Stimulated activated CD4-positive, alpha-beta T cell treated with anti-CD3 and anti-CD28 coated beads, Interleukin-1b, Interleukin-23, amount 100 ng/mL, for 24 hours (primary cell): ENCODE data around the gene KLHL5.
"Not testable (repeated sequence)": the region's sequence is repeated elsewhere in the genome, so short reads cannot be mapped to it uniquely, and the experiment has no call there.

Source experiments
- DNase-seq, 4 experiments: peaks; one replicate each; pipeline ENCODE4 v3.0.0-alpha.2; 2020; ENCODE audit warnings: low read depth in 4 of 4, low spot score in 1 of 4

The KLHL5 gene

DNA sequence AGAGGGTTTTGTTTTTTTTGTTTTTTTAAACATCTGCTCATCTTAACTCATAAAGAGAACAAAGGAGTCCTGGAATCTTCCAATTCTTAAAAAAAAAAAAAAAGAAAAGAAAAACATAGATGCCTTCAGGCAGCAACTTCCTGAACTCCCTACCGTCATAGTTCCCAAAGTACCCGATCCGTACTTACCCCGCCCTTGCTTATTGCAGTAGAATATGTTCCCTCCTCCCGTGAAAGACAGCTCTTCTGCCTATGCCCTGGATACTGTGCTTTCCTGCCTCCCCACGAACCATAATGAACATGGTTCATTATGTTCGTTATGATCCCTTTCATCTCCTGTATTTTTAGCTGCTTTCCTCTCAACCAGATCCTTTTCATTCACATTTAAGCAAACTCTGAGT is 40.3 kb downstream of the KLHL5 start:
- no peak for DNase-seq

DNA sequence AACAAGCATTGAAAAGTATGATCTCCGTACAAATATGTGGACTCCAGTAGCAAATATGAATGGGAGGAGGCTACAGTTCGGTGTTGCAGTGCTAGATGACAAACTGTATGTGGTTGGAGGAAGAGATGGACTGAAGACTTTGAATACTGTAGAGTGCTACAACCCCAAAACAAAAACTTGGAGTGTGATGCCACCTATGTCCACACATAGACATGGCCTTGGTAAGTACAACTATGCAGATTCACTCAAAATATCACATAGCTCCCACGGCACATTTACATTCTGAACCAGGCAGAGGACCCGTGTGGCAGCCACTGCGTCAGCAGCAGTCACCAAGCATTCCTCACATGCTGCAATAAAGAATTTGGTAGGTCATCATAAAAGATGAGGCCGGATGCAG is 41.3 kb downstream of the KLHL5 start:
- DNase-seq: no peak

DNA sequence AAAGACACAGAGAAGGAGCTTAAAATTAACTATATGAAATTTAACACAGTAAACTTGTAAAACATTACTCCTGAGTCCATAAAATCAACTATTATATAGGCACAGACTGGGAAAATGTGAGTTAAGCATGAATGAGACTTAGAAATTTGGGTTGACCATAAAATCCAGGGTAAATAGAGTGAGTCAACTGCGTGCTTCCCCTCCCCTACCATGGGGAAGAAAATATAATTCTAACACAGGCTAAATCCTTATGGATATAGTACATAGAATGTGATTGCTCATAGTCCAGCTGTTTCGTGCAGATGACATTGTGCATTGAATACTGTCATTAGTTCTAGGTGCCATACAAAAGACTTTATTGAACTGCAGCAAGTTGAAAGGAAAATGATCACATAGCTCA is 42.2 kb downstream of the KLHL5 start:
- DNase-seq: no peak

DNA sequence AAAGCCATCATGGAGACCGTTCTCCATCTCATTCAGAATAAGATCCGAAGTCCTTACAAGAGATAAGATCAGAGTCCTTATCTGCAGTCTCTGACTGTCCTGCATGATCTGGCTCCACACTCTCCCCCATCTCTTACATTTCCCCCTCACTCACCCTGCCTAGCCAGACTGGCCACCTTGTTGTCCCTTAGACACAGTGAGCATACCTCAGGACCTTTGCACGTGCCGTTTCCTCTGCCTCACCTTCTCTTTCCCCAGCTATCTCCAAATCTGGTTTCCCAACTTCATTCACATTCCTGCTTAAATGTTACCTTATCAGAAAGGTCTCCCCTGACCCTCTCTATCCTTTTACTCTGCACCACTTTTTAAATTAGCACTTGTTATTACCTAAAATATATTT is 44.0 kb downstream of the KLHL5 start:
- no peak for DNase-seq

DNA sequence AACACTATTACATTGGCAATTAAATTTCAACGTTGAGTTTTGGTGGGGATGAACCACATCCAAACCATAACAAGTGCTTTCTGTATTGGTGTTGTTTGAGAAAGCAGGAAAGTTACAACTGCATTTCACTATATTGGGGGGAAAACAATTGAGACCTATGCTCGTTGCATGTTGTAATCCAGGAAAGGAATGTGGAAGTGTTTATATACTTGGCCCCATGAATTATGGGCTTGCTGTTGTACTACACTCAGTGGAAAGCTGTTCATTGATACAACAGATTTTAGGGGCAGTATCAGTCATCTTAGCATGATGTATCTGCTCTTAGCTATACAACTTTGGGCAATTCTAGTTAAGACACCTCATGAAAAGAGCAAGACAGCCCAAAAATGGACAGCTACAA is 52.4 kb downstream of the KLHL5 start:
- no peak for DNase-seq

DNA sequence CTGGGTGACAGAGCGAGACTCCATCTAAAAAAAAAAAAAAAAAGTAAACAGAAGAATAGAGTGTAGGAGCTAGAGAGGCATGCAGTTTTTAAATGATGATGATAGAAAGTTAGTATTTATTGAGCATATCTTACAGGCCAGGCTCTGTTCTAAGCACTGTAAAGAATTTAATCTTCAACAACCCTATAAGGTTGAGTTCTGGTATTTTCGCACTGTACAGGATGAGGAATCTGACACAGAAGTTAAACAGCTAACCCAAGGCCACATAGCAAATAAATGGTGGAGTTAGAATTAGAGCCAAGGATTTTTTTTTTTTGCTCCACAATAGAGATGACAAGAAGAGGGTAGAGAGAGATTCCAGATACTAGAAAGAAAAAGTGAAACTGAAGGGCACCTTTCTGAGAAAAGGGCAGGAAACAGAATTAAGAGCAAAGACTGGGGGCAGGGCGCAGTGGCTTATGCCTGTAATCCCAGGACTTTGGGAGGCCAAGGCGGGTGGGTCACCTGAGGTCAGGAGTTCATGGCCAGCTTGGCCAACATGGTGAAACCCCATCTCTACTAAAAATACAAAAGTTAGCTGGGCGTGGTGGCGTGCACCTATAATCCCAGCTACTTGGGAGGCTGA is 56.1 kb downstream of the KLHL5 start:
- no peak for DNase-seq

DNA sequence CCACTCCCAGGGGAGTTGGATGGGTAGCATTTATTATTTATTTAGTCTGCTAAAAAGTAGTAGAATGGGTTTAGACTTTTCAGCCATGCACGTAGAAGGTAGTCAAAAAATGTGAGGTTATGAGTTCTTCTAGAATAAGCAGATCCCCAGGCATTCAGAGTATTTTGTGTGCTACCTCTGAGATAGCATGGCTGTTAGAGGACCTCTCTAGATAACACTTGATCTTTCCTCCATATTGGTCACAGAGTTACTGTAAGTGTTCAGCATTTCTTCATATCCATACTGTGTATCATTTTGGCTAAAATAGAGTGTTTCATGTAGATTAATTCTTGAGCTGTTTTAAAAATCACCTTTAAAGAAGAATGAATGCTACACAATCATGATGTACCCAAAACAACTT is 58.4 kb downstream of the KLHL5 start:
- DNase-seq: no peak

DNA sequence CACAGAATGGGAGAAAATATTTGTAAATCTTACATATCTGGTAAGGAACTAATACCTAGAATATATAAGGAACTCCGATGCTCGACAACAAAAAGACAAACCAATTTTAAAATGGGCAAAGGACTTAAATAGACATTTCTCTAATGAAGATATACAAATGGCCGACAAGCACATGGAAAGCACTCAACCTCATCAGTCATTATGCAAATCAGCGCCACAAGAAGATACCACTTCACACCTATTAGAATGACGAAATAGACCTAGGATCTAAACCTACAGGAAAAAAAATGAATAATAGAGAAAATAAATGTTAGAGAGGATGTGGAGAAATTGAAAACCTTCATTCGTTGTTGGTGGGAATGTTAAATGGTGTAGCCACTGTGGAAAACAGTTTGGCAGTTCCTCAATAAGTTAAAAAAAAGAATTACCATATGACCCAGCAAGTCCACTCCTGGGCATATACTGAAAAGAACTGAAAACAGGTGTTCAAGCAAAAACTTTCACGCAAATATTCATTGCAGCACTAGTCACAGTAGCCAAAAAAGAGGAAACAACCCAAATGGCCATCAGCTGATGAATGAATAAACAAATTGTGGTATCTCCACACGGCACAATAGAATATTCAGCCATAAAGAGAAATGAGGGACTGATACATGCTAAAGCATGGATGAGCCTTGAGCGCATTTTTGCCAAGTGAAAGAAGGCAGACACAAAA is 63.0 kb downstream of the KLHL5 start:
- DNase-seq: no peak

DNA sequence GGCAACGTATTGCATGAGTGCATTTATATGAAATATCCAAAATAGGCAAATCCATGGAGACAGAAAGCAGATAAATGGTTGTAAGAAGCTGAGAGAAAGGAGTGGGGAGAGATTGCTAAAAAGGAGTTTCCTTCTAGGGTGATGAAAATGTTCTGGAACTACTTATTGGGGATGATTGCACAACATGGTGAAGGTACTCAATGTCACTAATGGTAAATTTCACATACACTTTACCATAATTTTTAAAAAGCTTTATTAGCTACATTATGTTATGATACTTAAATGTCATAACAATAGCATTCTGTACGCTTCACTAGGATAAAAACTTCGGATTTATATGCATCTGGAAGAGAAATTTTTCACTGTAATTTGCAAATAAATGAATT is 63.6 kb downstream of the KLHL5 start:
- DNase-seq: no peak

DNA sequence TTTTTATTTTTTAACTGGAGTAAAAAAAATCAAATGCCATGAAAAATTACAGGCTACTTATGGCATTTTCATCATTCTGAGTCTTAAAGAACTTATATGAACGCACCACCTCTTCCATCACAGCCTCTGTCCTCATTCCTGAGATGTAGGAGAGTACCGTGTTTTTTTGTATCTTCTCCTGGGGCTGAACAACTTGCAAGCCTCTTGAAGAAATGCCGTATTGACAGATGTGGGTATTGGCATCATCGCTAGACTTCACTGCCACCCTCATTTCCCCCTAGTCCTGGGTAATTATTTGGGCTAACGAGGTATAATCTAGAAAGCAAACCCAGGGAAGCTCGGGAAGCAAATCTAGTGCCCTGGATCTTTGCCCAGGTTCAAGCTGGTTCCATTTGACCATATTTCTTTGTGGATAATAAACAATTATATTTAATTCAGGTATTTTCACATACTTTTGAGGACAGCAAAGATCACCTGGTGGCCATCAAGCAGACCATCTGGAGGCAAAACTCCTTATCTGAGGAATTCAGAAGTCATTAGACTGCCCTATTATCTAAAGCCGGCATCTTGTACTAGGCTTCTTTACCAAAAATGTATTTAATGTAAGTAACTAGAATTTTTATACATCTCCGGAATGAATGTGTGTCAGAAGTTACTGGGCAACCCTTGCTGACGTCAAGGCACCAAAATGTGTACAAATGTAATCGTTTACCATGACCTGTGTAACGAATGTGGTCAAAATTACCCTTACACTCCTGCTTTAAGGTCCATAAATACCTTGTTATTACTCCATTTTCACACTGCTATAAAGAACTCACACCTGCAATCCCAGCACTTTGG is 64.4 kb downstream of the KLHL5 start:
- no peak for DNase-seq

DNA sequence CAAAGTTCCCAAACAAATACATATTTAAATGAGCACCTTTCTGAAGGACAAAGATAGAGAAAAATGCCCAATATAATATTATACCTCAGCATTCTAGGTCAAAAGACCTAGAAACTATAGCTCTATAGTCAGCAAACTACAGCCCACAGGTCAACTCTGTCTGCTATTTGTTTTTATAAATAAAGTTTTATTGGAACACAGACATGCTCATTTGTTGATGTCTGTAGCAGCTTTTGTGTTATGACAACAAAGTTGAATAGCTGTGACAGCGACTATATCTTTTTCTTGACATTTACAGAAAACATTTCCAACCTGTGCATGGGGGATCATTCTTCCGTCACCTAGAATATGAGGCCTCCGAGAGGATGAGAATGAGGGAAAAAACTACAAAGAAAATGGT is 71.6 kb downstream of the KLHL5 start:
- DNase-seq: no peak

DNA sequence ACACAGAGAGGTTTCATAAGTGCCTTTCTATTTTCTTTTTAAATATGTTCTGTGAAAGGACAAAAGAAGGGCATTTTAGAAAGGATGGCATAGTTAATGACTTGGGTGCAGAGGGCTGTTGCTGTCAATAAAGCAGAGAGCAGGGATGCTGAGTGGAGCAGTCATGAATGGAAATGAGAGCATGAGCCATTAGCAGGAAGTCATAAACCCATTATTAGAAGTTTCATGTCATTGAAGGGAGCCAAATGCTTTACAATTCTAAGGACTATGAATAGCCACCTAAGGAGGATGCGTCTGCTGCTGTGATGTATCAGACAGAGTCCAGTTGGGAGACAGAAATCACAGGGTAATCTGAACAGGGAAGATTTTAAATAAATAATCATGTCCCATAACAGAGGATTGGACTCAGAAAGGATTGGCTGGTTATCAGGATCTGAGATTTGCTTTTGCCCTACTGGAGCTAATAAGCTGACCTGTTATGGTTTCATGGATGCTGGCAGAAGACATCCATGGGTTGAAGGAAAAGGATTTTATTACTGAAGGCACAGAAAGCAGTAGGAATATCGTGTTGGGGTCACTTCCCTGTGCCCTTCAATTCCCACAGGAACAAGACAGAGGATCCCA is 72.8 kb downstream of the KLHL5 start:
- no peak for DNase-seq

DNA sequence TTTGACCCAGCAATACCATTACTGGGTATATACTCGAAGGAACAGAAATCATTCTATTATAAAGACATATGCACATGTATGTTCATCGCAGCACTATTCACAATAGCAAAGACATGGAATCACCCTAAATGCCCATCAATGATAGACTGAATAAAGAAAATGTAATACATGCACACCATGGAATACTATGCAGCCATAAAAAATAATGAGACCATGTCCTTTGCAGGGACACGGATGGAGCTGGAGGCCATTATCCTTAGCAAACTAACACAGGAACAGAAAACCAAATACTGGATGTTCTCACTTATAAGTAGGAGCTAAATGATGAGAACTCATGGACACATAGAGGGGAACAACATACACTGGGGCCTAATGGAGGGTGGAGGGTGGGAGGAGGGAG is 76.2 kb downstream of the KLHL5 start:
- not testable (repeated sequence) for DNase-seq

DNA sequence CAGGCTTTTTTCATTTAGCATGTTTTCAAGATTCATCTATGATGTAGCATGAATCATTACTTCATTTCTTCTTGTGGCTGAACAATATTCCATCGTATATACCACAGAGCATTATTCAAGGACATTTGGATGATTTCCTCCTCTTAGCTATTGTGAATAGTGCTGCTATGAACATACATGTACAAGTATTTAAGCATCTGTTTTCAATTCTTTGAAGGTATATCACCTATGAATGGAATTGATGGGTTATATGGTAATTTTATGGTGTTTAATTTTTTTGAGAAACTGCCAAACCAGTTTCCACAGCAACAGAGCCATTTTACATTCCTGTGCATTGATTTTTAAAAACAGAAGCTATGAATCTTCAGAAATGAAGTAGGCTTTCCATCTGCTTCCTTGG is 84.2 kb downstream of the KLHL5 start:
- no peak for DNase-seq

DNA sequence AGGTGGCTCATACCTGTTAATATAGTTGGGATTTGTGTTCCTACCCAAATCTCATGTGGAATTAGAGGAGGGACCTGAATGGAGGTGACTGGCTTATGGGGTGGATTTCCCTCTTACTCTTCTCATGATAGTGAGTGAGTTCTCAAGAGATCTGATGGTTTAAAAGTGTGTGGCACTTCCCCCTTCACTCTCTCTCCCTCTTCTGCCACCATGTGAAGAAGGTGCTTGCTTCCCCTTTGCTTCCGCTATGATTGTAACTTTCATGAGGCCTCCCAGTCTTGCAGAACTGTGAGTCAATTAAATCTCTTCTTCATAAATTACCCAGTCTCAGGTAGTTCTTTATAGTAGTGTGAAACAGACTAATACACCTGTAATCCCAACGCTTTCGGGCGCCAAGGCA is 92.0 kb downstream of the KLHL5 start:
- no peak for DNase-seq

DNA sequence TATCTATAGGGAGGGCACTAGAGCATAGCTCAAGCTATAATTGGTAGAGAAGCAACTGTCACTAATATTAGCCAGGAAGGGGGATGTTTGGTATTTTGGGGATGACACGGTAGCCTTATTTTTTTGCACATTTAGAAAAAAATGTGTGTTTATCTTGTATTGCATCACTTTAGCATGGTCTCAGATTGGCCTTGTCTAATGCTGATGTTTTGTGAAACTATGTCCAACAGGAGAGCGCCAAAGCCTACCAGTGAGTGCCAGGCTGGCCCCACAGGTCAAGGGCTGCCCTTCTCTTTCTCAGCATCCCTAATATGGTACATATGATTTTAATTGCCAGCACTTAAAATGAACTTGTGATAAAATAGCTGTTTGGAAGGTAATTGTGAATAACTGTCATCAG is 95.5 kb downstream of the KLHL5 start:
- no peak for DNase-seq

DNA sequence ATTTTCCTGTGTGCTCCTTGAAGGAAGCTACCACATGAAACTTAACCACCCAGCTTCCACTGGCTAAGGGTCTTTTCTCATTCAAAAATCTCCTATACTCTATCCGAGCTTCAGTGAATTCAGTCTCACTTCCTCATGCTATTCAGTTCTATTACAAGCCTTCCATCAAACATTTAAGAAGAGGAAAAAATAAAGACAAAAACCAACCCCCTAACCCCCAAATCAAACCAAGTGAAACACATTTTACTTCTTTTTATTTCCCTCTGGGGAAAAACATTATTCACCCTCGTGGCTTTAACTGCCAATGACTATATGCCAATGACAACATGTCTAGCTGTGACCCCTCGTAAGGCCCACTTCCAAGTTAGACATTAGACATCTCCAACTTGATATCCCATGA is 104.1 kb downstream of the KLHL5 start:
- DNase-seq: no peak

DNA sequence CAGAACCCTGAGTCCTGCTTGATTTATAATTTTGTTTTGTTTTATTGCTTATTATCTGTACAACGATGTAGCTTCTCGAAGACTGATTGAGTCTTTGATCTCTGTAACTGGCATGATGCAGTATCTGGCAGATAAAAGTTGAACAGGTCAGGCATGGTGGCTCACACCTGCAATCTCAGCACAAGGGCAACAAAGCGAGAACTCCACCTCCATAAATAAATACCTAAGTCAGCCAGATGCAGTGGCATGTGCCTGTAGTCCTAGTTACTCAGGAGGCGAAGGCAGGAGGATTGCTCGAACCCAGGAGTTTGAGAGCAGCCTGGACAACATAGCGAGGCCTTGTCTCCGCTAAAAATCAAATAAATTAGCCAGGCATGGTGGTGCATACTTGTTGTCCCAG is 104.6 kb downstream of the KLHL5 start:
- DNase-seq: no peak

DNA sequence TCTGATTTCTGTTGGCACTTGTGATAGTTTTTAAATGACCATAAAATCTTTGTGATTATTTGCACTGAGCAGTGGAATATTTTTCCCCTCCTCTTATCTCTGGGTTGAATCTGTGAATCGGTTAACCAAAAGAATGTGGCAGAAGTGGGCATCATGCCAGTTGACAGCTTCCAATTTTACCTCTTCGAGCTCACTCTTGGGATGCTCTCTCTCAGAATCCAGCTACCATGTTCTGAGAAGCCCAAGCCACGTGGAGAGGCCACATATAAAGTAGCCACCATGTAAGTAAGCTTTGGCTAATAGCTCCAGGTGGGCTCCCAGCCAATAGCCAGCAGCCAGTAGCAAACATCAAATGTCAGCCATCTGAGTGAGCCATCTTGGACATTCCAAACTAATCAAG is 107.4 kb downstream of the KLHL5 start:
- DNase-seq: no peak

DNA sequence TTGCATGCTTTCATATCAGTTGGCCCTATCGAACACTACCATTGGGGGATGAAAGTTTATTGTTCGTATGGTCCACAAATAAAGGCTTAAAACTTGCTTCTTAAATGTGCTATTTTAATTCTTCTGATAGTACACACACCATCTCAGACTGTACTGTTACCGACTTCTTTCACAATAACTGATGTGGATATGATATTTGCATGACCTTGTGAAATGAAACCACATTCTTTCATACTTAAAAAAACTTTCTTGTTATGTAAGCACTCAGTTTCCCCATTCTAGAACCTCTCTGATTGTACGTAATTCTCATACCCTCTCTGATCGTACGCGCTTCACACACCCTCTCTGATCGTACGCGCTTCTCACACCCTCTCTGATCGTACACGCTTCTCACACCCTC is 108.3 kb downstream of the KLHL5 start:
- DNase-seq: no peak
